NCI-H2196 treated with DMSO at 0.1 percent for 48 hours (cell line): ENCODE results near the gene EXOC6B.

Experiments used
- DNase-seq: peaks from one replicate; lab custom pipeline; 2025; ENCODE audit not compliant: unreplicated experiment; lab: John Stamatoyannopoulos, UW

Gene EXOC6B

GRCh38 chr2:72793798-72794440 is 31.9 kb downstream of the EXOC6B start:
- no peak for DNase-seq

- no peak for DNase-seq
These were observed 36.6 kb downstream of the EXOC6B start for GRCh38 chr2:72789241-72789640.

- DNase-seq = no peak
These were observed 37.1 kb downstream of the EXOC6B start for GRCh38 chr2:72788756-72789155.

- no peak for DNase-seq
These were observed 40.3 kb downstream of the EXOC6B start for GRCh38 chr2:72785517-72785916.

GRCh38 chr2:72782520-72782919 is 43.3 kb downstream of the EXOC6B start:
- no peak for DNase-seq

GRCh38 chr2:72781480-72781879 is 44.4 kb downstream of the EXOC6B start:
- no peak for DNase-seq

GRCh38 chr2:72780477-72780876 is 45.4 kb downstream of the EXOC6B start:
- no peak for DNase-seq

- DNase-seq = no peak
These were observed 46.3 kb downstream of the EXOC6B start for GRCh38 chr2:72779495-72779894.

- DNase-seq = no peak
These were observed 47.4 kb downstream of the EXOC6B start for GRCh38 chr2:72778410-72778809.

- no peak for DNase-seq
These were observed 54.9 kb downstream of the EXOC6B start for GRCh38 chr2:72770879-72771461.

- no peak for DNase-seq
These were observed 59.7 kb downstream of the EXOC6B start for GRCh38 chr2:72765997-72766609.

- DNase-seq = no peak
These were observed 63.6 kb downstream of the EXOC6B start for GRCh38 chr2:72762276-72762675.

- no peak for DNase-seq
These were observed 66.1 kb downstream of the EXOC6B start for GRCh38 chr2:72759755-72760154.

- DNase-seq = no peak
These were observed 68.6 kb downstream of the EXOC6B start for GRCh38 chr2:72757177-72757775.

GRCh38 chr2:72755647-72756423 is 70.0 kb downstream of the EXOC6B start:
- DNase-seq = no peak

GRCh38 chr2:72754628-72755320 is 71.1 kb downstream of the EXOC6B start:
- DNase-seq = no peak

GRCh38 chr2:72750977-72751639 is 74.7 kb downstream of the EXOC6B start:
- DNase-seq = no peak

GRCh38 chr2:72750466-72750865 is 75.4 kb downstream of the EXOC6B start:
- no peak for DNase-seq

- DNase-seq = no peak
These were observed 78.5 kb downstream of the EXOC6B start for GRCh38 chr2:72747344-72747743.

GRCh38 chr2:72745679-72746368 is 80.0 kb downstream of the EXOC6B start:
- DNase-seq = peak; percentile 7
